IMR-90 (cell line): ENCODE results near the gene NUBP2. TPM values are rescaled to one million over a fixed set of nuclear protein-coding genes. Genes with fewer than 3 reads are reported as not detected.
A peak's percentile ranks its signal among the peaks of the same experiment; 100 is the strongest.

ENCODE experiments used
- ATAC-seq: fragments of 200-7000 bp; cut with Tn5 transposase; 2 replicates; pipeline ENCODE4 v1.9.1; 2020; ENCODE audit warnings: low read depth, mild to moderate bottlenecking, moderate library complexity
- BruUV-seq: library from RNA; stranded (reverse); fragments of 400-500 nt; replicated peaks from 2 replicates; lab custom pipeline; 2021; lab: Mats Ljungman, UMichigan
- CTCF ChIA-PET: fragments of 300-600 bp; formaldehyde crosslinking; extraction: SDS; loops from one replicate; lab custom pipeline; 2021; ENCODE audit warnings: antibody characterized with exemption; lab: Yijun Ruan, JAX
- POLR2A ChIA-PET: fragments of 300-600 bp; sonication (Branson Sonifier 250); formaldehyde crosslinking; loops from one replicate; lab custom pipeline; 2022; ENCODE audit warnings: antibody characterized with exemption; ENCODE audit not compliant: unreplicated experiment; lab: Charles Lee
- DNase-seq: peaks from one replicate; pipeline ENCODE4 v3.0.0; 2013
- H2AFZ ChIP-seq: replicated peaks from 2 replicates; pipeline ENCODE3; 2013; ENCODE audit warnings: low read length, mild to moderate bottlenecking; ENCODE audit not compliant: poor library complexity
- H2AK5ac ChIP-seq: 2 replicates; pipeline ENCODE4 v1.6.1; 2013; ENCODE audit warnings: low read depth, low read length, inconsistent platforms
- H2AK9ac ChIP-seq: replicated peaks from 2 replicates; pipeline ENCODE3; 2013; ENCODE audit warnings: mild to moderate bottlenecking, low read depth, low read length, moderate library complexity; ENCODE audit not compliant: poor library complexity
- H2BK120ac ChIP-seq: 2 replicates; pipeline ENCODE4 v1.6.1; 2013; ENCODE audit warnings: low read depth, low read length, inconsistent platforms
- H2BK15ac ChIP-seq: 3 replicates; pipeline ENCODE4 v1.6.1; 2013; ENCODE audit warnings: low read depth, low read length, inconsistent platforms
- H2BK20ac ChIP-seq: 2 replicates; pipeline ENCODE4 v1.6.1; 2013; ENCODE audit warnings: low read depth, mild to moderate bottlenecking, inconsistent platforms, low read length, moderate library complexity
- H2BK5ac ChIP-seq: 2 replicates; pipeline ENCODE4 v1.6.1; 2013; ENCODE audit warnings: mild to moderate bottlenecking, low read depth, low read length, inconsistent platforms; ENCODE audit not compliant: poor library complexity, severe bottlenecking
- H3K14ac ChIP-seq: replicated peaks from 2 replicates; pipeline ENCODE4 v1.6.1; 2013; ENCODE audit warnings: low read depth, low read length, inconsistent platforms
- H3K18ac ChIP-seq: 2 replicates; pipeline ENCODE4 v1.6.1; 2013; ENCODE audit warnings: low read depth, low read length, control low read depth
- H3K23ac ChIP-seq: 2 replicates; pipeline ENCODE4 v1.6.1; 2013; ENCODE audit warnings: low read depth, low read length, inconsistent platforms
- H3K27ac ChIP-seq: 2 replicates; pipeline ENCODE4 v1.5.1; 2013; ENCODE audit warnings: mild to moderate bottlenecking, control low read depth, low read length; ENCODE audit not compliant: insufficient read depth
- H3K27me3 ChIP-seq: 2 replicates; pipeline ENCODE4 v1.6.1; 2013; ENCODE audit warnings: low read length; ENCODE audit not compliant: control insufficient read depth, insufficient read depth
- H3K36me3 ChIP-seq: 2 replicates; pipeline ENCODE4 v1.6.1; 2013; ENCODE audit warnings: low read length, mixed read lengths; ENCODE audit not compliant: control insufficient read depth, insufficient read depth
- H3K4ac ChIP-seq: 2 replicates; pipeline ENCODE4 v1.6.1; 2013; ENCODE audit warnings: low read depth, low read length, inconsistent platforms
- H3K4me1 ChIP-seq: 2 replicates; pipeline ENCODE4 v1.6.1; 2013; ENCODE audit warnings: low read length, mixed read lengths; ENCODE audit not compliant: control insufficient read depth, insufficient read depth
- H3K4me2 ChIP-seq: 2 replicates; pipeline ENCODE4 v1.6.1; 2013; ENCODE audit warnings: low read depth, mild to moderate bottlenecking, control low read depth, low read length, moderate library complexity
- H3K4me3 ChIP-seq: 2 replicates; pipeline ENCODE4 v1.5.1; 2013; ENCODE audit warnings: low read depth, mild to moderate bottlenecking, control low read depth, low read length, moderate library complexity; ENCODE audit not compliant: insufficient read depth
- H3K56ac ChIP-seq: 2 replicates; pipeline ENCODE4 v1.6.1; 2013; ENCODE audit warnings: low read length, inconsistent platforms; ENCODE audit not compliant: insufficient read depth; ENCODE audit errors: extremely low read depth
- H3K79me1 ChIP-seq, 2 experiments: 2 replicates each; pipeline ENCODE4 v1.6.1; 2013; ENCODE audit warnings: low read length in 2 of 2, inconsistent platforms in 1 of 2, low read depth in 1 of 2
- H3K9ac ChIP-seq: 2 replicates; pipeline ENCODE4 v1.6.1; 2013; ENCODE audit warnings: low read depth, low read length, control low read depth
- H3K9me1 ChIP-seq: 2 replicates; pipeline ENCODE4 v1.6.1; 2013; ENCODE audit warnings: low read length, inconsistent platforms; ENCODE audit not compliant: insufficient read depth
- H3K9me3 ChIP-seq: 2 replicates; pipeline ENCODE4 v1.6.1; 2013; ENCODE audit warnings: low read length; ENCODE audit not compliant: control insufficient read depth, insufficient read depth
- H4K20me1 ChIP-seq: 2 replicates; pipeline ENCODE4 v1.6.1; 2013; ENCODE audit warnings: low read length, inconsistent platforms; ENCODE audit not compliant: insufficient read depth
- H4K5ac ChIP-seq: 2 replicates; pipeline ENCODE4 v1.6.1; 2013; ENCODE audit warnings: mild to moderate bottlenecking, low read depth, low read length, control low read depth
- H4K8ac ChIP-seq, 2 experiments: 2 replicates each; pipeline ENCODE4 v1.6.1; 2013; ENCODE audit warnings: low read depth in 2 of 2, low read length in 2 of 2, control low read depth in 1 of 2, inconsistent platforms in 1 of 2
- H4K91ac ChIP-seq: 2 replicates; pipeline ENCODE4 v1.6.1; 2013; ENCODE audit warnings: low read depth, low read length, inconsistent platforms; ENCODE audit not compliant: insufficient read depth
- BHLHE40 ChIP-seq: fragments of 150-350 bp; IDR thresholded peaks from 2 replicates; pipeline ENCODE4 v1.6.1; 2016; ENCODE audit warnings: mild to moderate bottlenecking, low read depth, low read length
- CEBPB ChIP-seq: IDR thresholded peaks from 2 replicates; pipeline ENCODE4 v1.6.1; 2012; ENCODE audit warnings: low read depth, low read length, improper control_type of control experiment
- FOS ChIP-seq: fragments of 150-350 bp; IDR thresholded peaks from 2 replicates; pipeline ENCODE4 v1.6.1; 2016; ENCODE audit warnings: low read depth, low read length
- MXI1 ChIP-seq: IDR thresholded peaks from 2 replicates; pipeline ENCODE4 v1.6.1; 2012; ENCODE audit warnings: low read depth, mild to moderate bottlenecking, low read length, moderate library complexity, borderline replicate concordance
- NFE2L2 ChIP-seq: fragments of 150-350 bp; IDR thresholded peaks from 2 replicates; pipeline ENCODE4 v1.6.1; 2016; ENCODE audit warnings: low read depth, mild to moderate bottlenecking, low read length
- SMC3 ChIP-seq: fragments of 150-350 bp; IDR thresholded peaks from 2 replicates; pipeline ENCODE4 v1.6.1; 2016; ENCODE audit warnings: low read depth, mild to moderate bottlenecking, antibody characterized with exemption, low read length, moderate library complexity
- WGBS, 2 experiments: methylation state at CpG; one replicate each; pipeline versions ENCODE4 v1.1.5 to v1.1.7; 2013; ENCODE audit warnings: missing lambda C conversion rate in 2 of 2; ENCODE audit not compliant: insufficient read length in 1 of 2; ENCODE audit errors: extremely low coverage in 2 of 2; 5-methylcytosine and 5-hydroxymethylcytosine counted together
- dilution Hi-C: fragments of 300-500 bp; cut with HindIII; formaldehyde crosslinking; loops from one replicate; pipeline ENCODE4 v1.14.3; 2018; ENCODE audit warnings: low sequenced_read_pairs; ENCODE audit not compliant: unreplicated experiment
- in situ Hi-C: fragments of 300-500 bp; cut with MboI; formaldehyde crosslinking; loops from 3 replicates; pipeline ENCODE4 v1.14.3; 2019; ENCODE audit warnings: low sequenced_read_pairs, inconsistent platforms, mixed read lengths
- intact Hi-C: fragments of 100-400 bp; cut with micrococcal nuclease; formaldehyde crosslinking; loops from 2 replicates; pipeline ENCODE4 v1.10.0; 2022
- polyA plus RNA-seq, 3 experiments: library from polyadenylated mRNA; depleted of rRNA; stranded (reverse); fragments of >200 nt; gene quantifications; 2 replicates each; pipeline ENCODE4 v1.2.3, GENCODE V29; 2012; ENCODE audit warnings: low replicate concordance in 1 of 3
- total RNA-seq: library from RNA; depleted of rRNA; stranded (reverse); fragments of >200 nt; gene quantifications from 2 replicates; pipeline ENCODE4 v1.2.3, GENCODE V29; 2012

NUBP2 gene
- total and polyA plus RNA-seq, 2 of the 4 experiments (the other 2 are of a cell fraction), result 62.6 to 131 TPM

DNA sequence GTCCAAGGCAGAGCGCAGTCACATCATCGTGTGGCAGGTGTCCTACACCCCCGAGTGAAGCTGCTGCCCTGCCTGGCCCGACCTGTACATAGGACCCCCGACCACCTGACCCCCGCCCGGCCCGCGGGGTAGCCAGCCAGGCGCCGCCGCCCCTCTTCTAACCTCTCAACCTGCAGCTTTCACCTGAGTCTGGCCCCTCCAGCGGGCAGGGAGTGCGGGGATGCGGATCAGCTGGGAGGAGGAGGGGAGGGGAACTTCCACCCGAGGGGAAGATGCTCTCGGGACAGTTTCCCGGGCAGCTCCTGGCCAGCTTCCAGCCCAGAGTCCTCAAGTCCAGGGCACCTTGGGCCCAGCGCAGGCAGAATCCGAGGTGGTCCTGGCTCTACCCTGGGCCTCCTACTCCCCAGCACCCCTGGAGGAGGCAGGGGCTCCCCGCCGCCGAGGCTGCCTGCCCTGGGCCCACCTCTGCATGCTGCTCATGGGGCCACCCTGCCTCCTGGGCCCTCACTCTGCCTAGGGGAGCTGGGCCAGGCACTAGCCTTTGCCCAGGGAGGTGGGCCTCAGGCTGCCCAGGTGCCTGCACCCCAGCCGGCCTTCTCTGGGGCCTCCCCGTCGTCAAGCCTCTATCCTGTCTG is 13.9 kb upstream of the NUBP2 start:
- Histone ChIP-seq H2BK120ac (no peak overlapping the region), H3K23ac (no peak overlapping the region), H2AFZ (no peak overlapping the region), H2BK20ac (no peak overlapping the region), H3K27ac (no peak overlapping the region), H3K9me1 (no peaks in the 10 kb centered on the region), H3K4me2 (no peak overlapping the region), H3K56ac (no peak overlapping the region), H2AK9ac (no peak overlapping the region), H3K36me3 (peaks cover 54% of the 10 kb centered on the region), H2BK5ac (no peak overlapping the region), H4K8ac (no peak overlapping the region), H3K79me1 (peaks cover 7 to 32% of the 10 kb centered on the region in 2 experiments; a peak in 3 of 4 replicates), H3K4me3 (no peak overlapping the region), H3K9ac (no peak overlapping the region), H4K5ac (no peak overlapping the region), H4K91ac (no peak overlapping the region), H3K14ac (no peak overlapping the region), H2AK5ac (no peak overlapping the region), H3K18ac (no peak overlapping the region), H3K4me1 (peaks cover 5% of the 10 kb centered on the region), H3K27me3 (no peaks in the 10 kb centered on the region), H3K9me3 (no peaks in the 10 kb centered on the region), H3K4ac (no peak overlapping the region), H2BK15ac (no peak overlapping the region), H4K20me1 (peaks cover 25% of the 10 kb centered on the region)
- TF ChIP-seq CEBPB (no peak), MXI1 (no peak), SMC3 (no peak), BHLHE40 (no peak), FOS (no peak), NFE2L2 (no peak)
- ChIA-PET POLR2A (no interaction called here), CTCF (no interaction called here)
- intact Hi-C loops (no loop called here), dilution Hi-C loops (no loop called here), in situ Hi-C loops (no loop called here)
- WGBS, 2 experiments, result 88% methylated on average over 6 of the region's 26 CpGs; no CpG with 5 or more reads in 1 of the 2 experiments
- DNase-seq (no peak), ATAC-seq (no peak)
- BruUV-seq, result TSS peak; percentile 57
